ENCODE data around the gene GRIP1.

Gene GRIP1

GRCh38 chr12:66392266-66392915 lies 286.5 kb downstream of the GRIP1 start:
- DNase-seq (ENCODE audit: low read depth in 2 of 2): no peak

GRCh38 chr12:66388517-66388916 lies 290.4 kb downstream of the GRIP1 start:
- no peak for DNase-seq (ENCODE audit: low read depth in 2 of 2)

GRCh38 chr12:66387117-66387516 lies 291.8 kb downstream of the GRIP1 start:
- no peak for DNase-seq (ENCODE audit: low read depth in 2 of 2)

- no peak for DNase-seq (ENCODE audit: low read depth in 2 of 2)
Measured at GRCh38 chr12:66380769-66381535, 297.9 kb downstream of the GRIP1 start.

GRCh38 chr12:66379616-66380015 lies 299.3 kb downstream of the GRIP1 start:
- no peak for DNase-seq (ENCODE audit: low read depth in 2 of 2)

GRCh38 chr12:66375560-66375959 lies 303.3 kb downstream of the GRIP1 start:
- DNase-seq (ENCODE audit: low read depth in 2 of 2): no peak

- DNase-seq (ENCODE audit: low read depth in 2 of 2): no peak
Measured at GRCh38 chr12:66371982-66372381, 306.9 kb downstream of the GRIP1 start.

- DNase-seq (ENCODE audit: low read depth in 2 of 2): no peak
Measured at GRCh38 chr12:66367015-66367667, 311.7 kb downstream of the GRIP1 start.

- no peak for DNase-seq (ENCODE audit: low read depth in 2 of 2)
Measured at GRCh38 chr12:66365718-66366490, 313.0 kb downstream of the GRIP1 start.

- no peak for DNase-seq (ENCODE audit: low read depth in 2 of 2)
Measured at GRCh38 chr12:66361703-66362102, 317.2 kb downstream of the GRIP1 start.

- no peak for DNase-seq (ENCODE audit: low read depth in 2 of 2)
Measured at GRCh38 chr12:66359300-66359699, 319.6 kb downstream of the GRIP1 start.

- DNase-seq (ENCODE audit: low read depth in 2 of 2): no peak
Measured at GRCh38 chr12:66354291-66354690, 324.6 kb downstream of the GRIP1 start.

- DNase-seq (ENCODE audit: low read depth in 2 of 2): no peak
Measured at GRCh38 chr12:66352899-66353298, 326.0 kb downstream of the GRIP1 start.

- no peak for DNase-seq (ENCODE audit: low read depth in 2 of 2)
Measured at GRCh38 chr12:66352197-66352596, 326.7 kb downstream of the GRIP1 start.

GRCh38 chr12:66351301-66351700 lies 327.6 kb downstream of the GRIP1 start:
- DNase-seq (ENCODE audit: low read depth in 2 of 2): no peak

GRCh38 chr12:66345956-66346355 lies 332.9 kb downstream of the GRIP1 start:
- DNase-seq (ENCODE audit: low read depth in 2 of 2): no peak

- no peak for DNase-seq (ENCODE audit: low read depth in 2 of 2)
Measured at GRCh38 chr12:66345212-66345611, 333.7 kb downstream of the GRIP1 start.

GRCh38 chr12:66341126-66341525 lies 337.8 kb downstream of the GRIP1 start:
- no peak for DNase-seq (ENCODE audit: low read depth in 2 of 2)

GRCh38 chr12:66340131-66340530 lies 338.7 kb downstream of the GRIP1 start:
- DNase-seq (ENCODE audit: low read depth in 2 of 2): no peak

GRCh38 chr12:66337381-66338010 lies 341.4 kb downstream of the GRIP1 start:
- DNase-seq (ENCODE audit: low read depth in 2 of 2): no peak

- no peak for DNase-seq (ENCODE audit: low read depth in 2 of 2)
Measured at GRCh38 chr12:66335746-66336145, 343.1 kb downstream of the GRIP1 start.

- DNase-seq (ENCODE audit: low read depth in 2 of 2): no peak
Measured at GRCh38 chr12:66331814-66332213, 347.1 kb downstream of the GRIP1 start.
